ENCODE measurements around the gene FAM114A1. TPM values are rescaled to one million over a fixed set of nuclear protein-coding genes. Genes with fewer than 3 reads are reported as not detected.
A peak's percentile ranks its signal among the peaks of the same experiment; 100 is the strongest.

Gene FAM114A1
- total RNA-seq, 2 experiments from 2014 or later = 0.24 to 0.81 TPM

DNA sequence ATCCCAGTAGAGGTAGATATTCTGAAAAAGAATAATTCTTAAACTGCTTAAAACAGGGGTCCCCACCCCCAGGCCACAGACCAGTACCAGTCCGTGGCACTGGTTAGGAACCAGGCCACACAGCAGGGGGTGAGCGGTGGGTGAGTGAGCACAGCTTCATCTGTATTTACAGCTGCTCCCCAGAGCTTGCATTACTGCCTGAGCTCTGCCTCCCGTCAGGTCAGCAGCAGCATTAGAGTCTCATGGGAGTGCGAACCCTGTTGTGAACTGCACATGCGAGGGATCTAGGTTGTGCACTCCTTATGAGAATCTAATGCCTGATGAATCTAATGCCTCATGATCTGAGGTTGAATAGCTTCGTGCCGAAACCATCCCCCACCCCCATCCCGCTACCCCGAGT is 76.8 kb downstream of the FAM114A1 start:
- peaks cover 39% of the 10 kb centered on the region for H3K4me1 Mint-ChIP-seq (ENCODE audit: low read depth)
- no peaks in the 10 kb centered on the region for H3K9me3 Mint-ChIP-seq
- no peaks in the 10 kb centered on the region for H3K27me3 Mint-ChIP-seq (ENCODE audit: low read depth)
- no peak for DNase-seq
- no peaks in the 10 kb centered on the region for H3K36me3 Mint-ChIP-seq (ENCODE audit: low read depth)
- CTCF ChIA-PET = interaction anchor here (1.4 kb wide), 1 partner anchor 9 kb away, joined by 3 read pairs; no protein-coding TSS in a partner anchor
- no peak overlapping the region for H3K4me3 Mint-ChIP-seq
- no peak overlapping the region for H3K27ac Mint-ChIP-seq
- intact Hi-C loops (cut with micrococcal nuclease) = no loop called here

DNA sequence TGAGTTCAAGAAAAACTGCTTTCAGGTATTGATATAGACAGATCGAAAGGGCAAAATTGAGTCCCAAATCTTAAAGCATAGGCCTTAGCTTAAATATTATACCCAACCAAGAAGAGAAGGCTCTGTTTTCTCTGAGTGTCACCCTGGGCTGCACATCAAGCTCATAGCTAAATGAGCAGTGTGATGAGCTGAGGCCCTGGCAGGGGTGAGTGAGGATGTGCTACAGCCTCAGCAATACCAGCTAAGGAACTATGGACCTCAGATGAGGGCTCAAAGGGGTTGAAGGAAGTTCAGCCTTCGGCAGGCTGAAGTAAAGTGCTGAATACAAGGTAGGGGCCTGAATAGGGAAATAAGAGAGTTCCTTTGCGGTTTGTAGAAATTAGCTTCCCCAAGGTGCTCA is 79.3 kb downstream of the FAM114A1 start:
- Mint-ChIP-seq H3K9me3 (no peaks in the 10 kb centered on the region), H3K36me3 (ENCODE audit: low read depth) (no peaks in the 10 kb centered on the region), H3K4me3 (no peak overlapping the region), H3K27me3 (ENCODE audit: low read depth) (no peaks in the 10 kb centered on the region), H3K27ac (no peak overlapping the region), H3K4me1 (ENCODE audit: low read depth) (peaks cover 32% of the 10 kb centered on the region)
- intact Hi-C loops (cut with micrococcal nuclease) = no loop called here
- CTCF ChIA-PET = interaction anchor here (0.8 to 1.8 kb wide), 4 partner anchors 20 to 188 kb away, joined by 3 to 4 read pairs (median 3); no protein-coding TSS in a partner anchor
- no peak for DNase-seq

DNA sequence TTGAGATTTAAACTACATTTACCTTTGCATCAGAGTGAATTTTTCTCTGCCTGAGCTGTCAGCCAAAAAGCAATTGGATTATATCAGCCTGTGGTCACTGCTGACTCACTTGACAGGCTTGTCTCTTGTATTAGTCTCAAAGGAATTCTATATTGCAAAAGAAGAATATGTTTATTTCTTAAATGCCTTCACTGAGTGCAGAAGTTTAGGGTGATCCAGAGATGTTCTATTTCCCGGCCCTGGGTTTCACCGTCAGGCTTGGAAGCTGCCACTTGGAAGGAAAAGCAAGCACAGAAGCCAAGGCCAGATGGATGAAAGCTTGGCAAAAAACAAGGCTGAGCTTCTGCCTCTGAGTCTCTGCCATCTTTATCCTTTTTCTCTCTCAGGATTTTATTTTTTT is 80.9 kb downstream of the FAM114A1 start:
- intact Hi-C loops (cut with micrococcal nuclease) = loop anchor here (2.0 kb wide), 1 partner anchor 404 kb away; no protein-coding TSS in a partner anchor
- CTCF ChIA-PET = interaction anchor here (0.7 to 1.9 kb wide), 3 partner anchors 82 to 99 kb away, joined by 3 to 6 read pairs (median 3); no protein-coding TSS in a partner anchor
- no peaks in the 10 kb centered on the region for H3K36me3 Mint-ChIP-seq (ENCODE audit: low read depth)
- no peaks in the 10 kb centered on the region for H3K27me3 Mint-ChIP-seq (ENCODE audit: low read depth)
- no peak overlapping the region for H3K4me3 Mint-ChIP-seq
- no peaks in the 10 kb centered on the region for H3K9me3 Mint-ChIP-seq
- no peak for DNase-seq
- no peak overlapping the region for H3K27ac Mint-ChIP-seq
- H3K4me1 Mint-ChIP-seq (ENCODE audit: low read depth) = peaks cover 26% of the 10 kb centered on the region

DNA sequence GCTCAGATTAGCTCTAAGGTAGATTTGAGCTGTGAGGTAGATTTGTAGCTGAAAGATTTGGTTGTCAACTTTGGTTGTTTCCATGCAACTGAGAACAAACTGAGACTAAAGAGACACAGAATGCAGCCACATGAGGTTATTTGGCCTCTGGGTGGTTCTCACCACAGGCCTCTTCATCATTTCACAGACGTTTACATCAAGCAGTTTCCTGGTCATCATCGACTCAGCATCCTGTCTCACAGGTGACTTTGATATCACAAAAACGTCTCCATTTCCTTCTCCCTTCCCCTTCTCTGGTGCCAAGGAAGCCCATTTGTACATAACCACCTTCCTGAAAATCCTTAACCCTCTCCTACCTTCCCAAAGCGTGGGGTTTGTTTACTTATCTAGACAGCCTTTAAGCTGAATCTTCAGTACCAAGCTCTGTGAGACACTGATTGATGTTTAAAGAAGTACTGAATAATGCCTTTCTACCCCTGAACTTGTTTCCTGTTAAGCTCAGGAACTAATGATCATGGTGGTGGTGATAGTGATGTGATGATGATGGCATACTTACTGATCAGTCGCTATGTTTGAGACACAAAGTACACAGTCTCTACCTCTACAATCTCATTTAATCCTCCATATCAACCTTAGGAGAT is 81.9 kb downstream of the FAM114A1 start:
- intact Hi-C loops (cut with micrococcal nuclease) = loop anchor here (1.0 to 2.0 kb wide), 4 partner anchors 10 to 403 kb away; partner anchors contain the start of gene TMEM156
- Mint-ChIP-seq H3K36me3 (ENCODE audit: low read depth) (no peaks in the 10 kb centered on the region), H3K27me3 (ENCODE audit: low read depth) (no peaks in the 10 kb centered on the region), H3K9me3 (no peaks in the 10 kb centered on the region), H3K27ac (peak overlapping the region; percentile 71), H3K4me1 (ENCODE audit: low read depth) (peaks cover 26% of the 10 kb centered on the region), H3K4me3 (no peak overlapping the region)
- CTCF ChIA-PET = interaction anchor here (1.1 to 1.9 kb wide), 4 partner anchors 81 to 232 kb away, joined by 3 to 6 read pairs (median 3); no protein-coding TSS in a partner anchor
- peak; percentile 73 for DNase-seq

DNA sequence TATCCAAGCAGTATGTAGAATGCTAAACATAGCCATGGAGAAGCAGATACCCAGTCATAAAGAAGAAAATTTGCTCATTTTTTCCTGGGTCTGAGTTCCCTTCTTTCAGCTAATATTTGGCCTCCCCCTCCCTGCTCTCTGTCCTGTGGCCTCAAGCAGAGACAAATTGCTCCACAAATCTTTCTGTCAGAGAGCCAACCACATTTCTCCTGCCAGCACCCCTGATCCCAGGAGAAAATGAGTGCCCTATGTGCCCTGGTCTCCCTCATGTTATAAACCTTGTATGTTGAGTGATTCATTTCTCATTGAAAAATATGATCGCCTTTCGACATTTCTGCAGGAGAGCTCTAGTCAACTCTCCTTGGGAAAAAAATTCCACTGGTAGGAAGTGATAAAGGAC is 82.6 kb downstream of the FAM114A1 start:
- no peaks in the 10 kb centered on the region for H3K9me3 Mint-ChIP-seq
- H3K27me3 Mint-ChIP-seq (ENCODE audit: low read depth) = no peaks in the 10 kb centered on the region
- H3K27ac Mint-ChIP-seq = no peak overlapping the region
- peaks cover 26% of the 10 kb centered on the region for H3K4me1 Mint-ChIP-seq (ENCODE audit: low read depth)
- intact Hi-C loops (cut with micrococcal nuclease) = no loop called here
- CTCF ChIA-PET = interaction anchor here (1.4 to 1.9 kb wide), 3 partner anchors 89 to 232 kb away, joined by 3 to 6 read pairs (median 3); no protein-coding TSS in a partner anchor
- DNase-seq = no peak
- H3K4me3 Mint-ChIP-seq = no peak overlapping the region
- no peaks in the 10 kb centered on the region for H3K36me3 Mint-ChIP-seq (ENCODE audit: low read depth)

DNA sequence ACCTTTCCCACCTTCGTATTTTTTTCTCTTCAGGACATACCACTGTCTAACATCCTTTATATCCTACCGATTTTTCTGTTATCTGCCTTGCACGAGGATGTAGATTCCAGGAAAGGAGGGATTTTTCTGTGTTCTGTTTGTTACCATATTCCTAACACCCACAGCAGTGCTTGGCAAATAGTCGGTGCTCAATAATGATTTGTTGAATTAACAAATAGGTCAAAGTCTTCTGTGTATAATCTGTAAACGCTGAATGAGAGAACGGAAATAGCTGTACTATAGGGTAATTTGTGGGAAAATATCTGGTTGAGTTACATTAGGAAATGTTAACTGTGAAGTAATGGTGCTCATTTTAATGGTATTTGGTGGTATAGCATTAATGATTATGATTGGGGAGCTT is 83.1 kb downstream of the FAM114A1 start:
- Mint-ChIP-seq H3K36me3 (ENCODE audit: low read depth) (no peaks in the 10 kb centered on the region), H3K4me3 (no peak overlapping the region), H3K27ac (no peak overlapping the region), H3K27me3 (ENCODE audit: low read depth) (no peaks in the 10 kb centered on the region), H3K4me1 (ENCODE audit: low read depth) (peaks cover 26% of the 10 kb centered on the region), H3K9me3 (no peaks in the 10 kb centered on the region)
- CTCF ChIA-PET = interaction anchor here (0.6 to 1.5 kb wide), 3 partner anchors 10 to 192 kb away, joined by 3 to 5 read pairs (median 4); no protein-coding TSS in a partner anchor
- intact Hi-C loops (cut with micrococcal nuclease) = no loop called here
- DNase-seq = no peak

DNA sequence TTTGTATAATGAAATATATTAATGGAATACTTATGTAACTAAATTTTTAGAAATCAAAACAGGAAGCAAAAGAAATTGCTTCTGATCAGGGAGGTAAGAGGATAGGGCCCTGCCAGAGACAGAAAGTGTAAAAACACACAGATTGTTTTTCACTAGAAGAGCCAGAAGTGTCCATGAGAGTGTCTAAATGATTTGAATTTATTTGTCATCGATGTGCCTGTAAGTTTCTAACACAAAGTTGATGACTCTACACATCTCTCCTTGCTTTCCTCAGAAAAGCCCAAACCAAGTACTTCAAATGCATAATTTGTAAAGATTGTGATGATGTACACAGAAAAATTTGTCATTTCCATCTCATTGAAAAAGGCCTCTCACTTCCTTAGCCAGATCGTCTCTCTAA is 84.0 kb downstream of the FAM114A1 start:
- intact Hi-C loops (cut with micrococcal nuclease) = no loop called here
- H3K4me3 Mint-ChIP-seq = no peak overlapping the region
- H3K27me3 Mint-ChIP-seq (ENCODE audit: low read depth) = no peaks in the 10 kb centered on the region
- DNase-seq = no peak
- CTCF ChIA-PET = interaction anchor here (1.3 kb wide), 1 partner anchor 11 kb away, joined by 5 read pairs; no protein-coding TSS in a partner anchor
- H3K9me3 Mint-ChIP-seq = no peaks in the 10 kb centered on the region
- peaks cover 29% of the 10 kb centered on the region for H3K4me1 Mint-ChIP-seq (ENCODE audit: low read depth)
- no peaks in the 10 kb centered on the region for H3K36me3 Mint-ChIP-seq (ENCODE audit: low read depth)
- H3K27ac Mint-ChIP-seq = no peak overlapping the region

DNA sequence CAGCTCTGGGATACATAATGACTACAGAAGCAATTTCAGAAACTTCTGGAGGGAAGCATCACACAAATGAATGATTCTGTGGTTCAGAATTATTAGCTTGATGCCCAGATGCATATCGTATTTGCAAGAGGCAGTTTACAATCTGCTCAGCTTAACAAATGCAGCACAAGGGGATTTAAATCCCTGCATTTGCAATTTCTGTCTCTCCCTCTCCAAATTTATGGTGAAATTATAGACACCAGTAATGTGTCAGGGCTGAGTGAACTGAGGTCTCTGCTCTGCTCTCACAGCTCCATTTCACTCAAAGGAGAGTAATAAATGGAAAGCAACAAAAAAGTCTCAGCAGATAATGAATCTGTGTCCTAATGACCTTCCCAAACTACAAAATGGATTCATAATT is 84.4 kb downstream of the FAM114A1 start:
- H3K4me1 Mint-ChIP-seq (ENCODE audit: low read depth) = peaks cover 30% of the 10 kb centered on the region
- no peak overlapping the region for H3K4me3 Mint-ChIP-seq
- intact Hi-C loops (cut with micrococcal nuclease) = no loop called here
- H3K9me3 Mint-ChIP-seq = no peaks in the 10 kb centered on the region
- no peak for DNase-seq
- H3K36me3 Mint-ChIP-seq (ENCODE audit: low read depth) = no peaks in the 10 kb centered on the region
- H3K27ac Mint-ChIP-seq = no peak overlapping the region
- CTCF ChIA-PET = interaction anchor here (1.3 kb wide), 1 partner anchor 11 kb away, joined by 5 read pairs; no protein-coding TSS in a partner anchor
- no peaks in the 10 kb centered on the region for H3K27me3 Mint-ChIP-seq (ENCODE audit: low read depth)

DNA sequence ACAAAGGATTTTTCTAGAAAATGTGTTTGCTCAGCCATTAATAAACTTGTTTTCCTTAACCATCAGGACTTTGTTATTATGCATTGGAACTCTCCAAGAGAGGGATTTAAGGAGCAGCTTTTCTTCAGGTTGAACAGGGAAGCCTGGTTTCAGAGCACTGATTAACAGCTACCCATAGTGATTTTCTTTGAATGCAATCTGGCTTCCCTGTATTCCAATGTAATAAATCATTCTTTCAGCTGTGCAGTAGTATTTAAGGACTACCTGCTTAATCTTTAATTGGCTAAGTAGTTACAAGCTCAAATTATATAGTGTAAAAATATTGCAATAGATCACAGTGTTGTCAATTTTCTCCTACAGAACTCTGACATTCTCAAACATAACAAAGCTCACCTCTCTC is 87.1 kb downstream of the FAM114A1 start:
- Mint-ChIP-seq H3K4me3 (no peak overlapping the region), H3K9me3 (no peaks in the 10 kb centered on the region), H3K27me3 (ENCODE audit: low read depth) (no peaks in the 10 kb centered on the region), H3K27ac (no peak overlapping the region), H3K36me3 (ENCODE audit: low read depth) (peaks cover 2% of the 10 kb centered on the region), H3K4me1 (ENCODE audit: low read depth) (peaks cover 34% of the 10 kb centered on the region)
- intact Hi-C loops (cut with micrococcal nuclease) = no loop called here
- no peak for DNase-seq
- CTCF ChIA-PET = no interaction called here

DNA sequence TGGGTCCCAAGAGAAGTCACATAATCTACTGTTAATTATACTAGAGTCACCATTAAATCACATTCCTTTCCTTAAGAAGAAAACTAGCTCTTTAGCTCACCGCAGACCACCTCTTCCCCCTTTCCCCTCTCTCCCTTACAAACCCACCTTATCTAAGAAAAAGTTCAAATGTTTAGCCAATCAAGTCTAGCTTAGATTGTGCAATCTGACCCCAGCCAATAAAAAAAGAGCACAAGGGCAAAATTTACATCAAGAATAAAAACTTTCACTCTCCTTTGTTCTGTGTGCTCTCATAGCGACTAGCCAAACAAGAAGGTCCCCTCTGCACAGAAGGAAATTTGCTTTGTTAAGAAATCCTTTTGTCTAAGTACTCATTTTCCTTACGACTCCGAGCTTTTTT is 88.4 kb downstream of the FAM114A1 start:
- intact Hi-C loops (cut with micrococcal nuclease) = no loop called here
- Mint-ChIP-seq H3K4me3 (no peak overlapping the region), H3K27ac (no peak overlapping the region), H3K4me1 (ENCODE audit: low read depth) (peaks cover 29% of the 10 kb centered on the region), H3K36me3 (ENCODE audit: low read depth) (peaks cover 2% of the 10 kb centered on the region), H3K27me3 (ENCODE audit: low read depth) (no peaks in the 10 kb centered on the region), H3K9me3 (peaks cover 2% of the 10 kb centered on the region)
- no peak for DNase-seq
- CTCF ChIA-PET = interaction anchor here (0.8 kb wide), 1 partner anchor 35 kb away, joined by 3 read pairs; no protein-coding TSS in a partner anchor

DNA sequence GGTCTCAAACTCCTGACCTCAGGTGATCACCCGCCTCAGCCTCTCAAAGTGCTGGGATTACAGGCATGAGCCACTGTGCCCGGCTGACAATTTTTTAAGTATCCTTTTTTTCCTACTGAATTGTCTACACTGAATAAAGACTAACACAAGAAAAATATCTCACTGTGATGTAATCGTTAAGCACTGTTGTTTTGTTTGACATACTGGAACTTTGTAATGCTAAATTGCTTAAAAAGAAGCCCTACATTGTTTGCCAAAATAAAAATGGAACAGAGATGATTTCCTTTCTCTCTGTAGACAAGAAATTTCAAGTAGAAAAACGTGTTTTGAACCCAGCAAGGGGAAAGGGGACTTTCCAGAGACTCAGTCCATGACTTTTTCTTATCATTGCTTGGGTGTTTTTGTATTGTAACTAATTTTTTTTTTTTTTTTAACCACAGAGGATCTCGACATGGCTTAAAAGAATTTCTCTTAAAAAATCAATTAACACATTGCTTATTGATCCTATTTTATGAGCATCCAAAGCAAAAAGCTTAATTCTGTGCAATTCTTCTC is 89.7 kb downstream of the FAM114A1 start:
- no peaks in the 10 kb centered on the region for H3K27me3 Mint-ChIP-seq (ENCODE audit: low read depth)
- peaks cover 10% of the 10 kb centered on the region for H3K9me3 Mint-ChIP-seq
- peaks cover 26% of the 10 kb centered on the region for H3K4me1 Mint-ChIP-seq (ENCODE audit: low read depth)
- peak; percentile 11 for DNase-seq
- no peak overlapping the region for H3K4me3 Mint-ChIP-seq
- H3K27ac Mint-ChIP-seq = peak overlapping the region; percentile 86
- CTCF ChIA-PET = no interaction called here
- peaks cover 3% of the 10 kb centered on the region for H3K36me3 Mint-ChIP-seq (ENCODE audit: low read depth)
- intact Hi-C loops (cut with micrococcal nuclease) = loop anchor here (1.0 kb wide), 1 partner anchor 18 kb away; no protein-coding TSS in a partner anchor

DNA sequence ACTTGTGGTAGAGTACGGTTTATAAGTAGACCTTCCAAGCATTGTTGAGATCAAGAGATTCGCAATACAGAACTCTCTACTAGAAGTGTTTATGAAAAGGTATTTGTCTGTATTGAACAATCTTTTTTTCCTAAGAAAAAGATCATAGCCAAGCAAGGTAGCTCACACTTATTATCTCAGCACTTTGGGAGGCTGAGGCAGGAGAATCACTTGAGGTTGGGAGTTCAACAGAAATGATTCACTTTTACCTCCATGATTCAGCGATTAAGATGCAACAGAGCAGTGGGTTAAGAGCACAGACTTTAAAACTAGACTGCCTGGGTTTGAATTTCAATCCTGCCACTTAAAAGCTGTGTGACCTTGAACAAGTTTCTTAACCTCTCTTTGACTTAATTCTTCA is 90.3 kb downstream of the FAM114A1 start:
- H3K36me3 Mint-ChIP-seq (ENCODE audit: low read depth) = peaks cover 3% of the 10 kb centered on the region
- intact Hi-C loops (cut with micrococcal nuclease) = loop anchor here (1.0 to 2.0 kb wide), 4 partner anchors 11 to 75 kb away; partner anchors contain the start of gene TMEM156
- CTCF ChIA-PET = no interaction called here
- H3K9me3 Mint-ChIP-seq = peaks cover 10% of the 10 kb centered on the region
- peak overlapping the region; percentile 86 for H3K27ac Mint-ChIP-seq
- H3K4me1 Mint-ChIP-seq (ENCODE audit: low read depth) = peaks cover 26% of the 10 kb centered on the region
- no peaks in the 10 kb centered on the region for H3K27me3 Mint-ChIP-seq (ENCODE audit: low read depth)
- no peak for DNase-seq
- H3K4me3 Mint-ChIP-seq = no peak overlapping the region
